GM19035 (cell line): ENCODE results near the gene FAM181A.
A peak's percentile ranks its signal among the peaks of the same experiment; 100 is the strongest.

Source experiments
- ATAC-seq: cut with Tn5 transposase; IDR thresholded peaks from one replicate; pipeline ENCODE4 v1.9.1; 2021; ENCODE audit not compliant: unreplicated experiment

Gene FAM181A

DNA sequence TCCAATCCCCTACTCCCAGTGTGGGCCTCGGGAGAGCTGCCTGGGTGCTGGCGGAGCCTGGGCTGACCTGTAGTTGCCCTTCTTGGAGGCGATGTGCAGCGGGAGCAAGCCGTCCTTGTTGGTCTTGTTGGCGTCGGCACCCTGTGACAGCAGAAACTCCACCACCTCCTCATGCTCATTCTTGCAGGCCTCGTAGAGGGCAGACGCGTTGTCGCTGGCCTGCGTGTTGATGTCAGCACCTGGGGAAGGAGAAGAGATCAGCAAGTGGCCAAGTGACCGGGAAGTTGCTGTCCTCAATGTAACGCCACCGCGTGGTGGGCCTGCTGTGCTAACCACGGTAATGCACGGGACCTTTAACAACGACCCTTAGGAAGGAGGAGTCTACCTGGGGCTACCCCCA, 20.1 kb downstream of the FAM181A start:
- no peak for ATAC-seq

DNA sequence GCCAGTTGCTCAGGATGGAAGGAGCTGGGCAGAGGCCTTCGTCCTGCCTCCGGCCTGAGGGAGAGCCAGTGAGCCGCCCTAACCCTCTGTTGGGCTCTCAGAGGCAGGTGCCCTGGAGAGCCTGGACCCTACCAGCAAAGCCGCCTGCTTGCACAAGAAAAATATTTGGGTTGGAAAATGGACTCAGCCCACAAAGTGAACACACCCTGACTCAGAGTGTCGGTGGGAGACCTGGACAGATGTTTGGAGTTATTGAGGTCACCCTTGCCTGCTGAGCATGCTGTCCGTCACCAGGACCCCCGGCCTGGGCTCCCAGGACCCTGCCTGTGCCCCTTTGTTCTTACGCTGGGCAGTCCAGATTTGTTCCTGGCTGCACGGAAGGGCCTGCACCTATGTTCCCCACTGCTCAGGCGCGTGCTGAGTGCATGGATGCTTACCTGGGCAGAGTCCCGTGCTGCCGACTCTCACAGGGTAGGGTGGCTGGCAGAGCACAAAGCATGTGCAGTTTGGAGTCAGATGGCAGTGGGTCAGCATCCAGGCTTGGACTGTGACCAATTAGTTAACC, 22.4 kb downstream of the FAM181A start:
- no peak for ATAC-seq

DNA sequence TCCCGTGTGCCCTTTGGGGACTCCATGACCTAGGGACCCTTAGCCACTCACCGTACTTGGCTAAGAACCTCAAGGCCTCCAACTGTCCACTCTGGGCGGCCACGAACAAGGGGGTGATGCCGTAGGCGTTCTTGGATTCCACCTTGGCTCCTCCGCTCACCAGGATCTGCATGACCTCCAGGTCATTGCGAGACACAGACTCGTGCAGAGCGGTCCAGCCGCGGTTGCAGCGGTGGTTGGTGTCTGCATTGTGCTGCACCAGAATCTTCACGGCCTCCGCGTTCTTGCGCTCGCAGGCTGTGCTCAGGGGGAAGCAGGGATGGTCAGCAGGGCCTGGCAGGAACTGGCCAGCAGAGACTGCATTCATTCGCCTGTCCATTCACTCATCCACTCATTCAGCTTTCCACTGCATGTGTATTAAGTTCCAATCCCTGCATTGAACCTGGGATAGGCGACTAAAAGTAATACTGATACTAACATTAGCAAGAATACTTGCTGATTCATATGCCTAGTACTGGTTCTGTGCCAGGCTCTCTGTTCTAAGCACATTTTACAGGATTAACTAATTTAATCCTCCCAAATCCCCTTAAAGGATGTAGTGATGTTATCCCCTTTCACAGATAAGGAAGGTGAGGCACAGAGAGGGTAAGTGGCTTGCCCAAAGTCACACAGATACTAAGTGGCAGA, 23.9 kb downstream of the FAM181A start:
- no peak for ATAC-seq

DNA sequence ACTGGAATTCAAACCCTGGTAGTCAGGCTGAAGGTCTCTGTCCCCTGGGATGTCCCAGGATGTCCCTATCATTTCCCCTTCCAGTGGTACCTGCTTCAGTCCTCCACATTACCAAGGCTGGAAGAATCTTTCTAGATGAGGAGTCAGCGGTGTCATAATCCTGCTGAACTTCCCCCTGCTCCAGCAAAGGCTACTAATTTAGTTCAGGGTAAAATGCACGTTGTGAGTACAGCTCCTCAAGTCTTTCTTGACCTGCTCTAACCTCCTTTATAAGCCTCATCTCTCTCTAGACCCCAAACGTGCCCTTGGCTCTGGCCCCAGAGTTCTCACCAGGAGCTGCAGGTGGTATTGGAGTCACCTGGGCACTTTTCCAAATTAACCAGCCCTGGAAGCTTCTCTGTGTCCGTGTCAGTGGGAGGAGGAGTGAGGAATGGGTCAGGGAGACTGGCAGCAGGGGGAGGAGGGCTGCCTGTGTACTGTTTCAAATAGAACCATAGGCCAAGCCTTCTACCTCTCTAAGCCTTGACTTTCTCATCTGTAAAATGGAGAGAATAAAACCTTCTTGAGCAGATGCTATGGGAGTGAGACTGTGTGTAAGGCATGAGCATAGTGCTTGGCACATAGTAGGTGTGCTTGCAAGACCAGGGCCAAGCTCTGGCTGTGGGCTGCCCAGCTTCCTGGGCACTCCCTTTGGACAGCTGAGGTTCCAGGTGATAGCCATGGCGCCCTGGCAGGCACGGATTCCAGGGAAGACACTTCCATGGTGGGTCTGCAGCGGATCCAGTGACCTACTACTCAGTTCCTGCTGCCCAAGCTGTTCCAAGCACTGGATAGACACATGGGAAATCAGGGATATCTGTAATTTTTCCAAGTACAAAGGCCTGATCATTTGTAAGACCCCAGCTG, 24.7 kb downstream of the FAM181A start:
- no peak for ATAC-seq

DNA sequence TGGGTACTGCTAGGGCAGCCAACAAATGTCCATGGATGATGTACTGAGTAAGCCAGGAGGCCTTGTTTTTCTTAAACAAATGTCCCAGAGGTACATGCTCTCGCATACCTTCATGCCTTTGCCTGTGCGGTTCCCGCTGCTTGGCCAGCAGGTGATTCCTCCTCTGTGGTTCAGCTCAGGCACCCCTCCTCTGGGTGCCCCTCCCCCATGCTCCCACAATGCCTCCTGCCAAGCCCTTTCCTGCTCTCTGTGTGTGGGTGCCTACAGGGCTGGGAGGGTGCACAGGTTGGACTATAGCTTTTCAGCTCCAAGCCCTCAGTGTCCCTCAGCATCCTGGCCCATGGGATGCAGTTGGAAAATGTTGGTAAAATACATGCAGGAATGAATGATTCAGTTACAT, 25.7 kb downstream of the FAM181A start:
- no peak for ATAC-seq

DNA sequence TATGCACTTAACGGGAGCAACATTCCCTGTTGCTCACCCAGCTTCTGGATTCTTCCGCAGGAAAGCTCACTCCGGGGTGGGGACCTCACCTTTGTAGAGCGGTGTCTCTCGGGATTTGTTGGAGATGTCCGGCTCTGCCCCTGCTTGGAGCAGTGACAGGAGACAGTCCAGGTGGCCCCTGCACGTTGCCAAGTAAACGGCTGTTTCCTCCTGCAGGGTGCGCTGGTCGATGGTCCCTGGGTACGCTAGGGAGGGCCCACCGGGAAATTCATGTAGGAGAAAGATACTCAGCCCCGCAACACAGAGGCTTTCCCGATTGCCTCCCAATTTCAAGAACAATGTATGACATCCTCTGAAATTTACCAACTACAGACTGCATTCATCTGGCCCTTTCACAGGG, 26.1 kb downstream of the FAM181A start:
- ATAC-seq: no peak

DNA sequence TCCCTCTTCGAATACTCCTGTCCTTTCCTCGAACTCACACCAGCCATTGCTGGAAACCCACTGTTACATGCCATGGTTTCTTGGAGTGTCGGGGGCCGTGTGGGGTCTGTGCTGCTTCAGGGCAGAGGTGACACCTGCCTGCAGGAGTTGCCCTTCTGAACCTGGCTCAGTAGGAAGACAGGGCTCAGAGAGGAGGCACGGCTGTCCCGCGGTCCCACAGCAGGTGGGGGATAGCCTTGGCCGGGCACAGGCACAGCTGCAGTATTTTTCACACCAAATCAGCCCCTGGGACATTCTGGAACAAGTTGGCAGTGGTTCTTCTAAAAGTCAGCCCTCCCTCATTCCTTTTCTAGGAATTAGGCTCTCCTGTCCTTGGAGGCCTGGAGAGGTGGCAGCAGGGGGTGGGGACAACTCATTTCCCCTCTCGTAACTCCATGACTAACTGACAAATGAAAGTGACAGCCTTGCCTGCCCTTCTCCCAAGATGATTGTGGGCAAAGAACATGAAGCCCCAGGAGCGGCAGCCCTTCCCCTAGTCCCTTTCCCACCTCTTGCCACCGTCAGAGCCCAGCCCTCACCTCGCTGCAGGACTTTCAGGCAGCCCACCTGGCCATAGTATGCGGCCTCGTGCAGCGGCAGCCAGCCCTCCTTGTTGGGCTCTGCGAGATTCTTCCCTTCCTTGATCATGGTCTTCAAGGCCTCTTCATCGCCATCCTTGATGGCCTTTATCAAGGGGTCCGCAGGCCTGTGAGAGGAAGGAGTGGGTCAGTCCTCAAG, 26.8 kb downstream of the FAM181A start:
- no peak for ATAC-seq

DNA sequence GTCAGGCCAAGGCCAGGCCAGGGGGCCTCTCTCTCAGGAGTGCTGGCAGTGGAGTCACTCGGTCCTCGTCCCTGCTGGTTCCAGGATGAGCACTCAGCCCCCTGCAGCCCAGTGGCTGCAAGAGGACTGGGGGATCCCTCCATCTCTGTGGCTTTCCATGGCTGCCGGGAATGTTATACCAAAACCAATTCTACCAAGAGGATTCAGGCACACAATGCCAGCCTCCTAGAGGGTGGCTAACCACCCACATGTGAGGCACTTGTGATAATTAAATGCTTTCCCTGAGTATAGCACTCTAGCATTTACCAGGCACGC, 27.3 kb downstream of the FAM181A start:
- ATAC-seq: no peak

DNA sequence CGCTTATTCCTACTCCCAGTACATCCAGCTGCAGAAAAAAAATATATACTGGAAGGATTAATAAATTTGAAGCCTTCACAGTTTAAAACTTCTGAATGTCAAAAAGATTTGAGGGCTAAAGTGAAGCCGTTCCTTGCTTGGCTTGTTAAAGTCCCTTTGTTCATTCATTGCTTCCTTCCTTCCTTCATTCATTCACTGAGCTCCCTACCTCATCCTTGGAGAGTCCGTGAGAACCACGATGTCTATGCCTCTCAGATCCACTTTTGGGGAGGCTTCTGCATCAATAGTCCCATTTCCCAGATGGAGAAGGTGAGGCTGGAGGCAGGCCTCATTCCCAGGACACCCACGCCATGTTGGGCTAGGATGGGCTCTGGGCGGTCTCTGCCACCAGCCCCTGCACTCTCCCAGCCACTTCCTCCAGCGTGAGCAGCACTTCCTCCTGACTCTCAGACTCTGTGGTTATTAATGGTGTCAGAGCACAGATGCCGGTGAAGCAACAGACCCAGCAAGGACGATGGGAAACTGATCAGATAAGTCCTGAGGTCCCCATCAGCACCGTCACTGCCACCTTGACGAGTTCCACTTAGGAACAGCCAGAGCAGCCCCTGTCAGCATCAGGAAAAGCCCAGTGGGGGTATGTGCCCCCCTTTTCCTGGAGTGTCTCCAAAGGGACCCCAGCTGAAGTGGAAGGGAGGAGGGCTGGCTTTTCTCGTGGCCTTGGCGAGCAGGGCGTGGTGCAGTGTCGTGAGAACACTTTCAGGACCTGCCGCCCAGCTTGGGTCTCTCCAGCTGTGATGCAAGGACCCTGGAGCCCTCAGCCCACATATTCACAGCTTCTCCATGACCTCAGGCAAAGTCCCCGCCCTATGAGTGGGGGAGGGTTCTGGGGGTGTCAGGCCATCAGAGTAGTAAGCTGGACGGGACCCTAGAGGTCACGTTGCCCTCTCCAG, 28.0 kb downstream of the FAM181A start:
- no peak for ATAC-seq

DNA sequence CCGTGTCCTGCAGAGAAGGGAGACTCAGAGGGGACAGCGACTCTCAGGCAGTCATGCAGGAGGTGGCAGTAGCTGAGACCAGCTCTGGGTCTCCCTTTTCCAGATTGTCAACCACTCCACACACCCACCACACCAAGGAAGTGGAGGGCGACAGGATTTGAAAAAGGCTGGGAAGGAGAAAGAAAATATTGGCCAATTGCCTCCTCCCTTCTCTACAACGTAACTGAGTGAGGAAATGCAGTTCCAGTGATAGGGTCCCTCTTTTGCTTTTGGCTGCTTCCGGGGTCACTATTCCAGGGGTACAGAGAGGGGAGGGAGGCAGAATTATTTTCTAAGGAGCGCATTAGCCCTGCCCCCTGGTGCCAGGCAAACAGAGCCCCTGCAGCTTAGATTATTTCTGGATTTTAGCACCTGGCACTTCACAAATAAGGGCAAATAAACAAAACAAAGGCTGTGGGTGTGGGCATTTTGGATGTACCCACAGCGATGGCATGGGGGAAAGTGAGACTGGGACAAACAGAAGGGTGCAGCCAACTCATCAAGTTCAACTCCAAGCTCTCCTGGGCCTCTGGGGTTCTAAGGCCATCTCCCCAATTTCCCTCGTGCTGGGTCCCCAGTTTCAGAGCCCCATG, 28.8 kb downstream of the FAM181A start:
- ATAC-seq: no peak

DNA sequence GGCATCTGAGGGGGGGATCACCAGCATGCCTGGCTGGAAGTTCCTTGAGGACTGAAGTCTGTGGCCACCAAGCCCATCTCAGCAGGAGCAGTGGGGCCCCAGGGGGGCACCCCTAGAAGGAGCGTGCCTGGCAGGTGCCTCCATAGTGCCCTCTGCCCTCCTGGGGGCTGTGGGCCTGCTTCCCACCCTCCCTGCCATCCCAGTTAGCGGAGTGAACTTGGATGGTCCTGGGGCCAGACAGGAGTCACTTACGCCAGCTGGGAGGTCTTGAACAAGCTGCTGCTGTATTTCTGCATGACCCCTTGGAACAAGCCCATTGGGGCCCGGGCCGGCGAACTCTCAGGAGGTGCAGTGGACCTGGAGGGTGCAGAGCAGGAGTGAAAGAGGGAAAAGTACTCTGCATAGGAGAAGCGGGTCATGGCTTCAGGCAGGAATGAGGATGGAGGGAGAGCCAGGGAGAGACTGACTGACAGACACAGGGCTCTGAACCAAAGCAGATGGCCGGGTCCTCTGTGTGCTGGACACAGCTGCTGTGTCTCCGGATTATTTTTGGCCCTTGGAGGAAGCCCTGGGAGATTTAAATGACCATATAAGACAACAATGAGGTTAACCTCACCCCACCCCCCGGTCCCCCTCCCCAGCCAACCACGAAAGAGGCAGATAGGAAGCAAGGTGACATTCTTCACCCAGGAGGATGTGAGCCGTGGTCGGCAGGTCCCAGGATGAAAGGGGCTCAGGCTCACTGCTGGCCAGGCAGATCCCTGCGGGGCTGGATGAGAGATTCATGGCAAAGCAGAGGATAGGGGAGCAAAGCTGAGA, 29.6 kb downstream of the FAM181A start:
- no peak for ATAC-seq

DNA sequence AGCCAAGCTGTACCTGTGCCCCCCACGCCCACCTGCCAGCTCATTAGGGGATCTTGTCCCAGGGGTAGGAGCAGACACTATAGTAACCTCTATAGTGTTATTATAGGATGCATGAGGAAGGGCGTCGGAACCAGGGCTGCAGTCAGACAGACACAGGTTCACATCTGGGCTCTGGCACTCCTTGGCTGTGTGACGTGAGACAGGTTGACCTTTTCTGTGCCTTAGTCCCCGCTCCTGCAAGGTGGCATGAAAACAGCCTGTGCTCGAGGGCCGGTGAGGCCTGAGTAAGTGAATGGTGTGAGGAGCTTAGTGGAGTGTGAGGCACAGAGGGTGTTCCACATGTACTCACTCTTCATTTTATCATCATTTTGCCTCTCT, 30.2 kb downstream of the FAM181A start:
- no peak for ATAC-seq

DNA sequence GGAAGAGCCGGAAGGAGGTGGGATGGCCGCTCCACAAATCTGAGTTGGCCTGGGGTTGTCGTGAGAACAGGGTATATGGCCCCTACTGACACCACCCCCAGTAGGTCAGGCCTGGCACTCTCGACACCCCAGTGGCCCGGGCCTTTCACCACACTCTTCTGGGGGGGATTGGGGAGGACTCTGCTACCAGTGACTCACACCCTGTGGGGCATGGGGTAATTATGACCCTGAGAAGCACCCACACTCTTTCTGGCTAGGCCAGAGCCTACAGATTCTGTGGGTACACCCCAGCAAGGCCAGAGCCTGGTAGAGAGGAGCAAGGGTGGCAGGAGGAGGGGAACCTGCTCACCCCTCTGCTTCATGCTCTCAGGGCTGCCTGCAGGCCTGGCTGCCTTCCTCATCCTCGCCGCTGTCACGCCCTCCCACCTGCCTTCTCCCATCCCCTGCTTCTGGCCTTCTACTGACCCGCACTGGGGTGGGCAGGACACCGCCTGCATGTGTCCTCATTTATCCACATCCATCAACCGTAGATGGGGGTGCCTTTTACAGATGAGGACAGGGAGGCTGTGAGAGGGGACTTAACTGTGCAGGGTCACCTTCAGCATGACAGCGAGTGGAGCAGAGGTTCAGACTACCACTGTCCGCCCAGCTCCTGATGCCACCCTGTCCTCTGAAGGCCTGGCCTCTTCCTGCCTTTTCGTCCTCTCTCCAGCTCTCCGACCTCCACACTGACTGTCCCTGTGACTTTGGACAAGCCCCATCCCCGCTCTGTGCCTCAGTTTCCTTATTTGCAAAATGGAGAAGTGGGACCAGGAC, 30.8 kb downstream of the FAM181A start:
- no peak for ATAC-seq

DNA sequence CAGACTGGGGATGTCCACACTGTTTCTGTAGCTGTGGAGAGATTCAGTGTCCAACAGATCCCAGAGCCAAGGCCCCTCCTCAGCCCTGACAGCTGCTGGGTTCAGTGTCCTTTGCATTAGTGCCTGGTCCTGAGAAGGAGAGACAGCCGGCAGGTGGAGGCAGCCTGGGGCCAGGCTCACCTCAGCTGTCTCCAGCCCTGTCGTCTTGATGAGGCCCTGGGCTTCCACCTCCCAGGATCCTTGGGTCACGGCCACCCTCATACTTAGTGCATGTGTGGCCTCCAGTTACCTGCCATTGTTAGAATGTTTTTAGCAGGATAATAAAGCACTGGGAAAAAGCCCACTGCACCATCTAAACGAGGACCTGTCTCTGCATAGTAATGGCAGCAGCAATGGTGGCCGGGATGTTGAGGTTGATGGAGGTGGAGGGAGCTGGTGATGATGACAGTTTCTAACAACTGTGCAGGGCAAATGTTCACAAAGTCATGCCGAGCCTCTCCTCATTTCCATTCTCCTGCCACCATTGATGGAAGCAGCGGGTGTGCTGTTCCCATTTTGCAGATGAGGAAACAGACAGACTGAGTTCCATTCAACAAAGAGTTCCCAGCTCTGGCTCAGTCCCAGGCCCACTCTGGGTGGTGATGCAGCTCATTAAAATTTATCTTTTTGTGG, 31.6 kb downstream of the FAM181A start:
- no peak for ATAC-seq

DNA sequence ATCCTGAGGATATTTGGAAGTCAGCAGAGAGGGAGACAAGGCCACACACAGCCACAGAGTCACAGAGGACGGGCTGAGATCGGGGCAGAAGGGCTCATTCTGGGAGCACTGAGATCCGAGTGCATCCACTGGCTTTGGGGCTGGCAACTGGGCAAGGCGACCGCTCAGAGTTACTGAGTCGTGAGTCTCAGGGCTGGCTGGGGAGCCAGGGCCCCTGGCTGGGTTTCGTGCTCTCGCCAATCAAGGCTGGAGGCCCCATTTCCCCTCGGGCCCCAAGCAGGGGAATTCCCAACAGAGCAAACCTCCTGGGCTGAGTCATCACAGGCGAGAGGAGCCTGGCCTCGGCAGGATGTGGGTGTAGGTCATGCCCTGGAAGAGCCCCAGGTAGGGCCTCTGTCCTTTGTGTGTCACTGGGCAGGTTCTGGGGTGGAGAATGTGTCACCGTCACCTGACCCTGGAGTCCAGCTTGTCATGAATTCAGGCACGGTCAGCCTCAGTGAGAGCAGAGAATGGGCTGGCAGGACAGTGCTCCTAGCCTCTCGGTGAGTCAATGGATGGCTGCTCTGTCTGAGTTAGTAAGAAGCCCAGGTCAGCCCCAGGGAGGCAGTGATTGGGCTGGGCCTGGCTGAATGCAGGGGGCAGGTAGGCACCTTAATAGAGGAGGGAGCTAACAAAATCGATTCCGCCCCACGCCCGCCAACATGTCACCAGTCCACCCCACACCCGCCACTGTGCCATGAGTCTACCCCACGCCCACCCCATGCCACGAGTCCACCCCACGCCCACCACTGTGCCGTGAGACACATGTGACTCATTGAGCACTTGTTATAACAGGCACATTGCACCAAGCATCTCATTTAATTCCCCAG, 32.3 kb downstream of the FAM181A start:
- peak; percentile 71 for ATAC-seq

DNA sequence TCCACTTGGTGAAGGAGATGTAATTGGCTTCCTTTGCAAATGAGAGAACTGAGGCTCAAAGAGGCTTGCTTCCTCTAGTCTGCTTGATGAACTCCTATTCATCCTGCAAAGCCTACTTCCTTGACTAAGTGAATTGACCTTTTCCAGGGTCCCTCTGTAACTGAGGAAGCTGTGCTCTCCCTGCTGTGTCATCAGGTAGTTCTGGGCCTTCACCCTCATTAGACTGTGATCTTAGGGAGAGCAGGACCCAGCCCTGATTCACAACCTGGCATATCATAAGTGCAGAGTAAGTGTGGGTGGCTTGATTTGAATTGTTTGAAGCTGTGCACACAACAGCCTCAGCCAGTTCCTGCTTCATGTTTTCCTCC, 32.9 kb downstream of the FAM181A start:
- ATAC-seq: no peak
